ENCODE data around the gene XIRP1. TPM values are rescaled to one million over a fixed set of nuclear protein-coding genes. Genes with fewer than 3 reads are reported as not detected.

Gene XIRP1
- total RNA-seq, 2 donors from 2014 or later = not detected

DNA sequence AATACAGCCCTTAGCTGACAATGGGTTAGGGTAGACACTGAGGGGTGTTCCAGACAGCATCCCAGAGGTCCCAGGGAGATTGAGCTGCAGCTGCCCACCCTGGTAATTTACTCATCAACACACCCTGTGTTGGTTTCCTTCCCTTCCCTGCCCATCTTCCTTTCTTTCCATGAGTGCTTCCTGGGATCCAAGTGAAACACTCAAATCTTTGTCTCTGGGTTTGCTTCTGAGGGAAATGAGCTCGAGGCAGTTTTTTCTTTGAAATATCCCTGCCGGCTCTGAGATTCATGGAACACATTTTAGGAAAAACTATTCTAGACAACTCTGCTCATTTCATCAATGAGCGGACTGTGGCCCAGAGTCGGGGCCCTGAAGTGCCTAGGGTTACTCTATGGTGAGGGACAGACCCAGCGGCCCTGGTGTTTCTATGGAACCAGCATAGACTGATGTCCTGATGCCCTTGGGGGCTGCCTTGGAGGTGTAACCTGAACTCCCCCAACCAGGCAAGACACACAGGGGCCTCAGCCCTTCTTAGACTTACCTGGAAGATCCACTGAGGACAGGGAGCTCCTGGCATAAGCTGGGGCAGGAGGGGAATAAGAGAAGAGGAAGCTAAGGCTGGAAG lies 24.1 kb downstream of the XIRP1 start:
- intact Hi-C loops (cut with DNase I) = no loop called here
- H3K27ac ChIP-seq = no peak overlapping the region

DNA sequence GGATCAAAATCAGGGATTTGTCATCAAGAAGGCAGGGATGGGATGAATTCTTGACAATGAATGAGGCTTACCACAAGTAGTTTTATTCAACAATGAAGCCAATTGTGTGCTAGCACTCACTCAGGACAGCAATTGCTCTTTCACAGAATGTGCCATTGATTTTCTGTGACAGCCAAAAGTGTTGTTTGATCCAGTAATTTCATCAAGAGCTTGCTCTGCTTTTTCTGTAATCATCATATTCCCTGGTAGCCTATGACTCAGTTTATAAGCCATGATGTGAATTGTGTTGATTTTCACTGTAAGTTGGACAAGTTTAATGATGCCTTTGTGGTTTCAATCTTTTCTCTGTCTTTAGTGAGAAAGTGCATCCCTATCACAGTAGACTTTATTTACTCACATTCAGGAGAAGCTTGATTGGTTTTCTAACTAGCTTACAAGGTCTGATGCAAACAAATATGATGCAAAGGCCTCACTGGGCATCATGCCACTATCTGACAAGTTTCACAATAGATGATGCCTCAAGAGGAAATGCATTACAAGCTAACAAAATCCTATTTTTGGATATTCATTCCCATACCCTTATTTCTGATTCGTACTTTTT lies 25.4 kb downstream of the XIRP1 start:
- H3K4me1 ChIP-seq = peaks cover 5% of the 10 kb centered on the region
- H3K27me3 ChIP-seq = no peaks in the 10 kb centered on the region
- peak overlapping the region; percentile 38 for H3K27ac ChIP-seq
- no peak overlapping the region for H3K9ac ChIP-seq (ENCODE audit: low read depth in 2 of 2, low read length in 2 of 2)
- no peak for DNase-seq
- no peaks in the 10 kb centered on the region for H3K9me3 ChIP-seq
- no peaks in the 10 kb centered on the region for H3K36me3 ChIP-seq
- H3K4me3 ChIP-seq = no peak overlapping the region
- intact Hi-C loops (cut with DNase I) = no loop called here
- no peak for TF ChIP-seq CTCF (IDR thresholded peaks at IDR 0.05)

More for the DNA sequence above, 24.1 kb downstream of the XIRP1 start:
- Histone ChIP-seq H3K4me1 (peaks cover 5% of the 10 kb centered on the region), H3K36me3 (no peaks in the 10 kb centered on the region), H3K9me3 (no peaks in the 10 kb centered on the region), H3K27me3 (no peaks in the 10 kb centered on the region), H3K4me3 (no peak overlapping the region), H3K9ac (ENCODE audit: low read depth in 2 of 2, low read length in 2 of 2) (peak overlapping the region in 1 of 2 donors; percentile 19)
- TF ChIP-seq CTCF (IDR thresholded peaks at IDR 0.05) = no peak
- DNase-seq = no peak

GRCh38 chr3:39166134-39166710 lies 26.2 kb downstream of the XIRP1 start:
- intact Hi-C loops (cut with DNase I) = no loop called here
- Histone ChIP-seq H3K27me3 (no peaks in the 10 kb centered on the region), H3K9me3 (no peaks in the 10 kb centered on the region), H3K4me1 (peaks cover 5% of the 10 kb centered on the region), H3K9ac (ENCODE audit: low read depth in 2 of 2, low read length in 2 of 2) (no peak overlapping the region), H3K4me3 (no peak overlapping the region), H3K36me3 (no peaks in the 10 kb centered on the region), H3K27ac (peak overlapping the region; percentile 38)
- no peak for DNase-seq
- no peak for TF ChIP-seq CTCF (IDR thresholded peaks at IDR 0.05)

GRCh38 chr3:39165518-39165917 lies 26.9 kb downstream of the XIRP1 start:
- Histone ChIP-seq H3K9ac (ENCODE audit: low read depth in 2 of 2, low read length in 2 of 2) (no peak overlapping the region), H3K4me3 (no peak overlapping the region), H3K4me1 (peaks cover 5% of the 10 kb centered on the region), H3K27ac (peak overlapping the region; percentile 13), H3K27me3 (no peaks in the 10 kb centered on the region), H3K36me3 (no peaks in the 10 kb centered on the region), H3K9me3 (no peaks in the 10 kb centered on the region)
- DNase-seq = no peak
- no peak for TF ChIP-seq CTCF (IDR thresholded peaks at IDR 0.05)
- intact Hi-C loops (cut with DNase I) = no loop called here

DNA sequence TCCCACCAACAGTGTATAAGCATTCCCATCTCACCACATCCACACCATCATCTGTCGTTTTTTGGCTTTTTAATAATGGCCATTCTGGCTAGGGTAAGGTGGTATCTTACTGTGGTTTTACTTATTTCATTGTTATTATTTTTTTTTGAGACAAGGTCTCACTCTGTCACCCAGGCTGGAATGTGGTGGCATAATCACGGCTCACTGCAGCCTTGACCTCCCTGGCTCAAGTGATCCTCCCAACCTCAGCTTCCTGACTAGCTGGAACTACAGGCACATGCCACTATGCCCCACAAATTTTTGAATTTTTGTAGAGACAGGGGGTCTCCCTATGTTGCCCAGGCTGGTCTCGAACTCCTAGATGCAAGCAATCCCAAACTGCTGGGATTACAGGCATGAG lies 28.0 kb downstream of the XIRP1 start:
- H3K27ac ChIP-seq = no peak overlapping the region
- no peak overlapping the region for H3K4me3 ChIP-seq
- intact Hi-C loops (cut with DNase I) = no loop called here
- H3K4me1 ChIP-seq = peaks cover 5% of the 10 kb centered on the region
- no peaks in the 10 kb centered on the region for H3K36me3 ChIP-seq
- H3K27me3 ChIP-seq = no peaks in the 10 kb centered on the region
- H3K9me3 ChIP-seq = no peaks in the 10 kb centered on the region
- no peak for TF ChIP-seq CTCF (IDR thresholded peaks at IDR 0.05)
- DNase-seq = no peak
- H3K9ac ChIP-seq (ENCODE audit: low read depth in 2 of 2, low read length in 2 of 2) = no peak overlapping the region

All from colonic mucosa (tissue), 4 donors.